Osteocyte (in vitro differentiated cells): ENCODE data around the gene SPIN1. TPM values are rescaled to one million over a fixed set of nuclear protein-coding genes. Genes with fewer than 3 reads are reported as not detected.
A peak's percentile ranks its signal among the peaks of the same experiment; 100 is the strongest.

Experiments used
- DNase-seq: peaks from one replicate; pipeline ENCODE4 v3.0.0; 2021; ENCODE audit warnings: mixed read lengths; ENCODE audit not compliant: unreplicated experiment; ENCODE audit errors: extremely low spot score
- H3K27ac Mint-ChIP-seq: one replicate; pipeline ENCODE4 v1.8.0; 2021; ENCODE audit warnings: mild to moderate bottlenecking, mixed read lengths; ENCODE audit not compliant: unreplicated experiment
- H3K27me3 Mint-ChIP-seq: one replicate; pipeline ENCODE4 v1.8.0; 2021; ENCODE audit warnings: mixed read lengths; ENCODE audit not compliant: unreplicated experiment
- H3K36me3 Mint-ChIP-seq: one replicate; pipeline ENCODE4 v1.8.0; 2021; ENCODE audit warnings: mixed read lengths; ENCODE audit not compliant: unreplicated experiment
- H3K4me1 Mint-ChIP-seq: one replicate; pipeline ENCODE4 v1.8.0; 2021; ENCODE audit warnings: mixed read lengths; ENCODE audit not compliant: unreplicated experiment
- H3K4me3 Mint-ChIP-seq: one replicate; pipeline ENCODE4 v1.8.0; 2021; ENCODE audit warnings: mild to moderate bottlenecking, moderate library complexity, mixed read lengths; ENCODE audit not compliant: unreplicated experiment
- H3K9me3 Mint-ChIP-seq: one replicate; pipeline ENCODE4 v1.8.0; 2021; ENCODE audit warnings: mixed read lengths; ENCODE audit not compliant: unreplicated experiment
- total RNA-seq: library from RNA; stranded (reverse); gene quantifications from 2 replicates; pipeline ENCODE4 v1.2.1, GENCODE V29; 2021
- TF ChIP-seq, protein P1 (sequence below): fragments of 200-600 bp; sonication (generic); IDR thresholded peaks from 2 replicates; pipeline ENCODE4 v1.5.0; 2021; ENCODE audit warnings: antibody characterized with exemption, mild to moderate bottlenecking, moderate library complexity

The SPIN1 gene
- total RNA-seq, 1 donor from 2014 or later = 115 TPM

DNA sequence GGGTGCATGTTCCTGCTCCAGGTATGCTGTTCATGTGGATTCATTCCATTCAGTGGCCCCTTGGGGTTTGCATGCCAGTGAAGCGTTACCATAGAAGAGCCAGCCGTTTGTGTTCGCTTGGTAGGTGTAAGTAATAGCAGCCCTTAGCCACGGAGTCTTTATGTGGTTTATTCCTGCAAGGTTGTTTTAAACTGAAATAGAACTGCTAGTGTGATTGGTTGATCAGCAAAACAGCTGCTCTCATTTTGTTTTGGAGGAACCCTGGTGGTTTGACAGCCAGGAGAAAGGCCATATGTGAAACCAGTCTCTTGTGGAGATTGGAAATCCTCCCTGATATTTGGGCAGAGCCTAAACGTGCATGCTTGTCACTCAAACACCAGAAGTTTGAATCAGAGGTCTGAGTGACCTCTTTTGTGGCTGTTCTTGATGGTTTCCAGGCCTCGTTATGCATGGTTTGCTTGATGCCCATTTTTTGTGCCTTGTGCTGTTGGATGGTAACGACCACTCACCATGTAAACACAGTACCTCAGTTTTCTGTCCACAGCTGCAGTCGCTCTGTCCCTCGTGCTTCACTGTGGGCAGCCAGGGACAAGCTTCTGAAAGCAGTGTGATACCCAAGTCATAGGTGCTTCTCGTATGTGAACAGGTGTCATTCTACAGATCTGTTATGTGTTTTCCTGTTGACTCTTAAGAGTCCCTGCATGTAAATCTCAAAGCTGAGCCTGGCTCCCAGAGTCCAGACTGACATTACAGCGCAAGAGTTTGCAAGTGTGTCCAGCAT lies 88.4 kb downstream of the SPIN1 start:
- DNase-seq = no peak
- Mint-ChIP-seq H3K4me3 (no peak overlapping the region), H3K27ac (peak overlapping the region; percentile 71), H3K27me3 (no peaks in the 10 kb centered on the region), H3K36me3 (peaks cover 18% of the 10 kb centered on the region), H3K9me3 (no peaks in the 10 kb centered on the region), H3K4me1 (peaks cover 41% of the 10 kb centered on the region)
- TF ChIP-seq, protein P1, sequence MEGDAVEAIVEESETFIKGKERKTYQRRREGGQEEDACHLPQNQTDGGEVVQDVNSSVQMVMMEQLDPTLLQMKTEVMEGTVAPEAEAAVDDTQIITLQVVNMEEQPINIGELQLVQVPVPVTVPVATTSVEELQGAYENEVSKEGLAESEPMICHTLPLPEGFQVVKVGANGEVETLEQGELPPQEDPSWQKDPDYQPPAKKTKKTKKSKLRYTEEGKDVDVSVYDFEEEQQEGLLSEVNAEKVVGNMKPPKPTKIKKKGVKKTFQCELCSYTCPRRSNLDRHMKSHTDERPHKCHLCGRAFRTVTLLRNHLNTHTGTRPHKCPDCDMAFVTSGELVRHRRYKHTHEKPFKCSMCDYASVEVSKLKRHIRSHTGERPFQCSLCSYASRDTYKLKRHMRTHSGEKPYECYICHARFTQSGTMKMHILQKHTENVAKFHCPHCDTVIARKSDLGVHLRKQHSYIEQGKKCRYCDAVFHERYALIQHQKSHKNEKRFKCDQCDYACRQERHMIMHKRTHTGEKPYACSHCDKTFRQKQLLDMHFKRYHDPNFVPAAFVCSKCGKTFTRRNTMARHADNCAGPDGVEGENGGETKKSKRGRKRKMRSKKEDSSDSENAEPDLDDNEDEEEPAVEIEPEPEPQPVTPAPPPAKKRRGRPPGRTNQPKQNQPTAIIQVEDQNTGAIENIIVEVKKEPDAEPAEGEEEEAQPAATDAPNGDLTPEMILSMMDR = no peak

DNA sequence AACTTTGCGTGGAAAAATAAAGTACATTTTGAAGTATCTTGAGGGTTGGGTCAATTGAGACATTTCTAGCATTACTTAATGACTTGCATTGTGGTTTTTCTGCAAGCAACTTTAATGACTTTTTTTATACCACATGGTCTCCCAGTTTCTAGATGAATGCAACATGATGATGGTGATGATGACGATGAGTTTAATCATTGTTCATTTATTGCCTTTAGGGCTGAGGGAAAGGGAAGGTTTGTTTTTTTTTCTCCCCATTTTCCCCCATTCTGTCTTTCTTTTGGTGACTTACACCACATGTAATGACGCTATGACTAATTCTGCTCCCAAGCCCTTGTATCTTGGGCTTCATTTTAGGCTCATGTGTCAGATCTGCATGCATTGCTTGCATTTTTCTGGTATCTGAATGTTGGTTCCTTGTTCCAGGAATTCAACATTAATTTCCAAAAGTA lies 89.1 kb downstream of the SPIN1 start:
- Mint-ChIP-seq H3K4me3 (peak overlapping the region; percentile 30), H3K4me1 (peaks cover 41% of the 10 kb centered on the region), H3K27me3 (no peaks in the 10 kb centered on the region), H3K36me3 (peaks cover 18% of the 10 kb centered on the region), H3K27ac (peak overlapping the region; percentile 71), H3K9me3 (no peaks in the 10 kb centered on the region)
- no peak for DNase-seq
- TF ChIP-seq, protein P1 = no peak

DNA sequence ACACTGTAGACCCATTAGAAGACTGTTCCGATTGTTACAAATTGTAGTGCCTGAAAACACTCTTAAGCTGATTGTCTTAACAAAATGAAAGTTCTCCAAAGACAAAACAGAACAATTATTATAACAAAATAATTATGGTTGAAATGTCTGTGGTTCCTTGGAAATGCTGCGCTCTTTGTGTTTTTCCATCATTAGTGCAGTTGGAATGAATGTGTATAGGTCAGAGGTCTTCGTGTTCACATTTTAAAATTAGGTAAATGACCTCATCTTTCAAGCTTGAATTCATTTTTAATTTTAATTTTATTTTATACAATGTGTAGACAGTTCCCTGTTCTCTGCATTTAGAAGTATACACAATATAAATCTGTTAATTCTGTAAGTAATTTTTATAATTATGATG lies 90.0 kb downstream of the SPIN1 start:
- peak overlapping the region; percentile 57 for H3K27ac Mint-ChIP-seq
- H3K4me1 Mint-ChIP-seq = peaks cover 41% of the 10 kb centered on the region

DNA sequence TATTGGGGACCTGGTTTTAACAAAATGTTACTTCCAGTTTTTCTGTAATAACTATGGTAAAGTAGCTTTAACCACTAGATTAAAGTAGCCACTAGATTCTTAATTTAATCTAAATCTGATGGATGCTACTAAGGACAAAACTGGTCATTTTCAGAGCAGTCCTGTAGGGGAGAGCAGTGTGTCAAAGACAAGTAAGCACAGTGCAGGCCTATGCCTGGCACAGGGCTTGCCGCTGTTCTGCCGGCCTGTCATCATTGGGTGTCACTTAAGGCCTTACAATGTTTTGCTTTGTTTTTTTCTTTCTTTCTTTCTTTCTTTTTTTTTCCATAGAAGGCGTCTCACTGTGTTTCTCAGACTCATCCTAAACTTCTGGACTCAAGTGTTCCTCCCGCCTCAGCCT lies 93.7 kb downstream of the SPIN1 start:
- Mint-ChIP-seq H3K27ac (peak overlapping the region; percentile 31), H3K4me3 (no peak overlapping the region), H3K9me3 (no peaks in the 10 kb centered on the region), H3K4me1 (peaks cover 20% of the 10 kb centered on the region), H3K36me3 (peaks cover 12% of the 10 kb centered on the region), H3K27me3 (no peaks in the 10 kb centered on the region)
- TF ChIP-seq, protein P1 = no peak
- no peak for DNase-seq

More for the DNA sequence above, 90.0 kb downstream of the SPIN1 start:
- TF ChIP-seq, protein P1 = no peak
- Mint-ChIP-seq H3K4me3 (no peak overlapping the region), H3K27me3 (no peaks in the 10 kb centered on the region), H3K36me3 (peaks cover 15% of the 10 kb centered on the region), H3K9me3 (no peaks in the 10 kb centered on the region)
- DNase-seq = no peak

DNA sequence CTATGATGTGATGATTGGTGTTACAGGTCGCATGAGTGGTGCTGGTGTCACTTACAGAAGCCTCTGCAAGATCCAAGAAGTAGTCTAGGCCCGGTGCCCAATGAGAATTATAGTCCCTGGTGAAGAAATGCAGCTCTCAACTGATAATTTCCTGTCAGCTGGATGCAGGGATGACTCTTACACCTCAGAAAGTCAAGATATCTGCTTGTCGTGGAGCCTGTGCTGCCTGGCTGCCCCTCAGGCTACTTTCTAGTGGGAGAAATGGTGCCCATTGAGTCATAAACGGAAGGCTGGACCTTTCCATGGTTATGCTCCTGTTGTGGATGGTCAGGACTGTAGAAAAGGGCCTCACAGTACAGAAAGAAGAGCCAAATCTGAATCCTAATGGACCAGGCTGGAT lies 99.9 kb downstream of the SPIN1 start:
- no peak for DNase-seq
- Mint-ChIP-seq H3K27ac (no peak overlapping the region), H3K4me3 (no peak overlapping the region), H3K27me3 (no peaks in the 10 kb centered on the region), H3K4me1 (no peaks in the 10 kb centered on the region), H3K36me3 (peaks cover 11% of the 10 kb centered on the region), H3K9me3 (no peaks in the 10 kb centered on the region)
- TF ChIP-seq, protein P1 = no peak
